GM18502 (cell line): ENCODE measurements around the gene KCNN2.

Source experiments
- ATAC-seq: cut with Tn5 transposase; IDR thresholded peaks from one replicate; pipeline ENCODE4 v1.9.1; 2021; ENCODE audit warnings: mild to moderate bottlenecking; ENCODE audit not compliant: unreplicated experiment, poor library complexity

KCNN2 gene

DNA sequence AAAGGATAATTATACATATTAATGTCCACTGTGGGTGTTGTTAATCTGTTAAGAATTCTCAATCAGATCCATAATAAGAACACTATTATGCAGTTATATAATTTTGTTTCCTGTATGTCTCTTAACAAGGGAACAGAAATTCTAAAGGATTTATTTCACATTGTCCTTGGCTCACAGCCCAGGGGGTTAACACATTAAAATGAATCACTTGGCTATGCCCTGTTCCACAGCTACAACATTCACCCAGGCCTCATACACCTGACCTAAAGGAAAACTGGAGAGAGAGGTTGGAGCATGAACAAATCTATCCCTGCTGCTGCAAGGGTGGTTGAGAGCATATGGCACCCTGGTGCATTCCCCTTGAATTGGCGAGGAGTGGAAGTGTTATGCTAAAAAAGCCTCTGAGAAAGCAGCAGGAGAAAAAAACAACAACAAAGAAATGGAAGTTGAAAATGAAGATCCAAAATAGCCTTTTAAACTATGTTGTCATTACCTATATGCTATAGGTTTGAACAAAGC is 116.0 kb downstream of the KCNN2 start:
- no peak for ATAC-seq

DNA sequence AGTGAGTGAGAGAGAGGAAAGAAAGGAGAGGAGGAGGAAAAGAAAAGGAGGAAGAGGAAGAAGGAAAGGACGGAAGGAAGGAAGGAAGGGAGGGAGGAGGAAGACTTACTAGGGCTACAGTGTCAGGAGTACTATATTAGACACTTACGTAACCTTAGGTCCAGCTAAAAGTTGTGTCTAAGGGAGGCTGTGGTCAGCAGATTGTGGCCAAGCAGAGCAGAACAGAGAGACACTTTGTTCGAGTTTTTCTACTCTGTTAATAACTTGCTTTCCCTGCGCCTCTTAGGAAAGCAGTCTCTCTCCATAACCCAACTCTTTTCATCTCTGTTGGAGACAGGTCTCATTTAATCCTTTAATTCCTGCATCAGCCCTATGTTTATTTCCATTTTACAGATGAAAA is 138.9 kb downstream of the KCNN2 start:
- ATAC-seq: no peak

DNA sequence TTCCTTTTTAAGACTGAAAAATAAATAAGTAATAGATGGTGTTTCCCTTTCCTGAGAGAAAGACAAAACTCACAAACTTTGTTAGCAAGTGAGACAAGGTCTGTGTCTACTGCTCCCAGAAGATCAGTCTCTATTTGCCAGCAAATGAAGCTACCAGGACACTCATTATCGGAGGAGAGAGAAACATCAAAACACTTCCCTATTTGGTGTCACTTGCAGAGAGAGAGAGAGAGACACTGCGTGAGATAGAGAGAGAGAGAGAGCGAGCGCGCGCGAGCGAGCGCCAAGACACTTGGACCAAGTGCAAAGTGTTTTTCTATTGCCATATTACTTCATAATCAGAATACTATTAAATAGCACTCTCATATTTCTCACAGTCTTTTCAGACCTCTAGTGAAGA is 142.7 kb downstream of the KCNN2 start:
- ATAC-seq: no peak

DNA sequence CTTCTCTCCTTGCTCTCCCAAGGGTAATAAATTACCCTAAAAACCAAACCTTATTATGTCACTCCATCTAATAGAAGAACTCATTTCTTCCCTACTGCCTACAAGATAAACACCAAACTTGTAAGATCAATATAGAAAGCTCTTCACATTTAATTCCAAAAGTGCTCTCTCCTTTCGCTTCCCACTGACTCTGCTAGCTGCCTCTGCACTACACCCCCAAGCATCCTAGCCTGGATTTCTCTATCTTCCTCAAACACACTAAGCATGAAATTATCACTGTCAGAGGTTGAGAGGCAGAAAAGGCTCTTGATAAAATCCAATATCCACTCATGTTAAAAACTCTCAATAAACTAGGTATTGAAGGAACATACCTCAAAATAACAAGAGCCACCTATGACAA is 162.4 kb downstream of the KCNN2 start:
- ATAC-seq: no peak

DNA sequence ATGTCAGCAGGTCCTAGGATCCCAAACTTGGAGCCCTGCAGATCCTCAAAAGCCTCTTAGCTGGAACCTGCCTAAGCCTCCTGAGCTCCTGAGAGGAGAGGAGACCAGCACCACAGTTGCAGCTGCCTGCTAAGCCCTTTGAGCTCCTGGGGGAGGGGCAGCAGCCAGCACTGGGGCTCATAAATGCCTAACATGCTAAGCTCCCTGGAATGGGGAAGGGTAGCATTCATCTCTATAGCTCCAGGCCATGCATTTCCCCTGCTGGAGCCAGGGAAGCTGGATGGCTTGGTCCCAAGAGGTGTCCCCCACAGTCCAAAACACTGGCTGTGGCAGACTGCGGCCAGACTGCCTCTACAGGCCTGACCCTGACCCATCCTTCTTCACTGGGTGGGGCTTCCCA is 182.7 kb downstream of the KCNN2 start:
- no peak for ATAC-seq
